Activated B cell treated with CpG ODN at 0.5 μM for 24 hours (primary cell): ENCODE measurements around the gene PLXNA4. TPM values are rescaled to one million over a fixed set of nuclear protein-coding genes. Genes with fewer than 3 reads are reported as not detected.

Experiments used
- ATAC-seq: fragments of 200-7000 bp; cut with Tn5 transposase; one replicate; pipeline ENCODE4 v1.10.0; 2021; ENCODE audit warnings: low read depth, mild to moderate bottlenecking, moderate library complexity
- CTCF ChIA-PET: fragments of 350-600 bp; sonication (Branson Sonifier 250); formaldehyde crosslinking; loops from one replicate; lab custom pipeline; 2021; ENCODE audit warnings: antibody characterized with exemption; lab: Charles Lee
- POLR2A ChIA-PET: fragments of 350-600 bp; sonication (Branson Sonifier 250); formaldehyde crosslinking; loops from one replicate; lab custom pipeline; 2021; ENCODE audit warnings: antibody characterized with exemption; lab: Charles Lee
- DNase-seq: peaks from one replicate; pipeline ENCODE4 v3.0.0; 2022
- H3K27ac Mint-ChIP-seq: one replicate; pipeline ENCODE4 v1.8.0; 2020; ENCODE audit warnings: mixed read lengths
- H3K27me3 Mint-ChIP-seq: one replicate; pipeline ENCODE4 v1.8.0; 2021; ENCODE audit warnings: mixed read lengths
- H3K36me3 Mint-ChIP-seq: one replicate; pipeline ENCODE4 v1.8.0; 2021; ENCODE audit warnings: low read depth, mixed read lengths
- H3K4me1 Mint-ChIP-seq: one replicate; pipeline ENCODE4 v1.8.0; 2021; ENCODE audit warnings: mixed read lengths
- H3K4me3 Mint-ChIP-seq: one replicate; pipeline ENCODE4 v1.8.0; 2020; ENCODE audit warnings: mild to moderate bottlenecking, mixed read lengths
- H3K9me3 Mint-ChIP-seq: one replicate; pipeline ENCODE4 v1.8.0; 2020; ENCODE audit warnings: mixed read lengths
- intact Hi-C: fragments of 100-400 bp; cut with micrococcal nuclease; formaldehyde crosslinking; loops from one replicate; pipeline ENCODE4 v1.15.1; 2024
- total RNA-seq: library from RNA; stranded (reverse); gene quantifications from 2 replicates; pipeline ENCODE4 v1.2.3, GENCODE V29; 2022
- TF ChIP-seq, protein P1 (sequence below): fragments of 200-600 bp; IDR thresholded peaks from one replicate; pipeline ENCODE4 v1.8.0; 2022; ENCODE audit warnings: antibody characterized with exemption, mild to moderate bottlenecking

Gene PLXNA4
- total RNA-seq, 1 donor from 2014 or later, result not detected

DNA sequence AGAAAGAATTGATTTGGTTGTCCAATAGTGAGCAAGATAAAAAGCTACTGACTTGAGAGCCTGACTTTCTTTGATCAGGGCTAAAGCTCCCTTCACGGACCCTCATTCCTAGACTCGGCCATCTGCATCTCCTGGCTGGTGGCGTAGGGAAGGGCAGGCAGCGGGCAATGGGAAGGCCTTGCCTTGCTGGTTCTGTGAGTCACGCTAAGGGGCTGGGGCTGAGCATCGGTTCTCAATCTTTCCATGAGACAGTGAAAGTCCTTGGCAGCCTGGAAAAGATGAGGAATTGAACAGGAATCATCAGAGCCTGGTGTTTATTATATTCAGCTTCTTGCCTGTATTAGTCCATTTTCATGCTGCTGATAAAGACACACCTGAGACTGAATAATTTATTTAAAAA, 475.3 kb downstream of the PLXNA4 start:
- H3K9me3 Mint-ChIP-seq, result peaks cover 2% of the 10 kb centered on the region
- no peaks in the 10 kb centered on the region for H3K27me3 Mint-ChIP-seq
- ChIA-PET CTCF (no interaction called here), POLR2A (no interaction called here)
- no peaks in the 10 kb centered on the region for H3K36me3 Mint-ChIP-seq
- H3K4me1 Mint-ChIP-seq, result no peaks in the 10 kb centered on the region
- DNase-seq (no peak), ATAC-seq (no peak)
- H3K4me3 Mint-ChIP-seq, result no peak overlapping the region
- intact Hi-C loops, result no loop called here
- TF ChIP-seq, protein P1, sequence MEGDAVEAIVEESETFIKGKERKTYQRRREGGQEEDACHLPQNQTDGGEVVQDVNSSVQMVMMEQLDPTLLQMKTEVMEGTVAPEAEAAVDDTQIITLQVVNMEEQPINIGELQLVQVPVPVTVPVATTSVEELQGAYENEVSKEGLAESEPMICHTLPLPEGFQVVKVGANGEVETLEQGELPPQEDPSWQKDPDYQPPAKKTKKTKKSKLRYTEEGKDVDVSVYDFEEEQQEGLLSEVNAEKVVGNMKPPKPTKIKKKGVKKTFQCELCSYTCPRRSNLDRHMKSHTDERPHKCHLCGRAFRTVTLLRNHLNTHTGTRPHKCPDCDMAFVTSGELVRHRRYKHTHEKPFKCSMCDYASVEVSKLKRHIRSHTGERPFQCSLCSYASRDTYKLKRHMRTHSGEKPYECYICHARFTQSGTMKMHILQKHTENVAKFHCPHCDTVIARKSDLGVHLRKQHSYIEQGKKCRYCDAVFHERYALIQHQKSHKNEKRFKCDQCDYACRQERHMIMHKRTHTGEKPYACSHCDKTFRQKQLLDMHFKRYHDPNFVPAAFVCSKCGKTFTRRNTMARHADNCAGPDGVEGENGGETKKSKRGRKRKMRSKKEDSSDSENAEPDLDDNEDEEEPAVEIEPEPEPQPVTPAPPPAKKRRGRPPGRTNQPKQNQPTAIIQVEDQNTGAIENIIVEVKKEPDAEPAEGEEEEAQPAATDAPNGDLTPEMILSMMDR, result no peak
- no peak overlapping the region for H3K27ac Mint-ChIP-seq

DNA sequence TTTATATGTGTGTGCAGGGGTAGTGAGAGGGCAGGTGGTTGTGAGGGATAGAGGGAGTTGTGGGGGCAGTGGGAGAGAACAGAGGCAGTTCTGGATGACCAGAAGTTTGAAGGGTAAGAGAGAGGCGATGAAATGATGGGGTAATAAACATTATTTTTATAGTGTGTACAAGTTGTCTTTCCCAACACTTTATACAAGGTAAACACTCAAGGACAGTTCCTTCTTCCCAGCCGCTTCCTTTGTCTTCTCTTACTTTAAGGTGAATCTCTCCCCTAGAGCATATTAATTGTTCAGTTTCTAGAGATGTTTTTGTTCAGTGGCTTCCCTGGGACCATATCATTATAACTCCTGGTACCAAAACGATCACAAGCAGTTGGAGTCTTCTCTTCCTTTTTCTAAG, 475.8 kb downstream of the PLXNA4 start:
- ChIA-PET POLR2A (no interaction called here), CTCF (no interaction called here)
- Mint-ChIP-seq H3K9me3 (peaks cover 2% of the 10 kb centered on the region), H3K4me1 (no peaks in the 10 kb centered on the region), H3K36me3 (no peaks in the 10 kb centered on the region), H3K27me3 (no peaks in the 10 kb centered on the region), H3K4me3 (no peak overlapping the region), H3K27ac (no peak overlapping the region)
- intact Hi-C loops, result no loop called here
- TF ChIP-seq, protein P1, result no peak
- ATAC-seq (no peak), DNase-seq (no peak)

DNA sequence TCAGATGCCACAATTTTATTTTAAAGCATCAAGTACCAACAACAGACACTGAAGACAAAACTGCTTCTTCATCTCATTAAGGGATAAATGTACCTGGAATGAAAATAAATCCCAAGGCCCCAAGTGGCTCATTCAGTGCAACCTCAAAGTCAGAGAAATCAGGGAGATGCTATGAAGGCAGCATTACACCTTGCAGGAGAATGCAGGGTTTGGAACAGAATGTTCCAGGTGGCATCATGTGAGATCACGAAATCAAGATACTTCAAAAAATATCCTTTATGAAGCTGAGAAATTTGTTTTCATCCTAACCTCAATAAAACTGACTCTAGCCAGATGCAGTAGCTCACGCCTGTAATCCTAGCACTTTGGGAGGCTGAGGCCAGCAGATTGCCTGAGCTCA, 477.1 kb downstream of the PLXNA4 start:
- Mint-ChIP-seq H3K4me3 (no peak overlapping the region), H3K27ac (no peak overlapping the region), H3K4me1 (no peaks in the 10 kb centered on the region), H3K27me3 (peaks cover 2% of the 10 kb centered on the region), H3K36me3 (no peaks in the 10 kb centered on the region), H3K9me3 (peaks cover 2% of the 10 kb centered on the region)
- ChIA-PET CTCF (interaction anchor here (1.3 kb wide), 1 partner anchor 51 kb away, joined by 3 read pairs; no protein-coding TSS in a partner anchor), POLR2A (no interaction called here)
- DNase-seq (no peak), ATAC-seq (no peak)
- intact Hi-C loops, result no loop called here
- TF ChIP-seq, protein P1, result no peak

DNA sequence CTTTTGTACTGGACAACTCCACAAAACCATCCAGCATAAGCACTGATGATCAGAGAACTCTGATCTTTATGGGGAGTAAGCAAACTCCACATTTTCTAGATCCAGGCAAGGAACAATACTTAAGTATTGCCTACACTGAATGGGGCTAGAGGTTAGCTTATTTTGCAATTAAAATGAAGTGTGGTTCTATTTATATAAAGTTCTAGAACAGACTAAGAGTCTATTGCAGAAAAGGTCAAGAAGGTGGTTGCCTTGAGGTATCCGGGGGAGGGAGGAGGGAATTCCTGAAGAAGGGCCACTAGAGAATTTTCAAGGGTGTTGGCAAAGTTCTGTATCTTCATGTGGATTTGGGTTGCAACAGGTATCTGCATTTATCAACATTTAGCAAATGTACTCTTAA, 477.9 kb downstream of the PLXNA4 start:
- CTCF ChIA-PET, result interaction anchor here (1.3 kb wide), 1 partner anchor 50 kb away, joined by 3 read pairs; no protein-coding TSS in a partner anchor
- H3K27ac Mint-ChIP-seq, result no peak overlapping the region
- peaks cover 2% of the 10 kb centered on the region for H3K27me3 Mint-ChIP-seq
- no peaks in the 10 kb centered on the region for H3K9me3 Mint-ChIP-seq
- ATAC-seq (no peak), DNase-seq (no peak)
- no peak overlapping the region for H3K4me3 Mint-ChIP-seq
- TF ChIP-seq, protein P1, result no peak
- POLR2A ChIA-PET, result no interaction called here
- H3K4me1 Mint-ChIP-seq, result no peaks in the 10 kb centered on the region
- intact Hi-C loops, result no loop called here
- no peaks in the 10 kb centered on the region for H3K36me3 Mint-ChIP-seq

DNA sequence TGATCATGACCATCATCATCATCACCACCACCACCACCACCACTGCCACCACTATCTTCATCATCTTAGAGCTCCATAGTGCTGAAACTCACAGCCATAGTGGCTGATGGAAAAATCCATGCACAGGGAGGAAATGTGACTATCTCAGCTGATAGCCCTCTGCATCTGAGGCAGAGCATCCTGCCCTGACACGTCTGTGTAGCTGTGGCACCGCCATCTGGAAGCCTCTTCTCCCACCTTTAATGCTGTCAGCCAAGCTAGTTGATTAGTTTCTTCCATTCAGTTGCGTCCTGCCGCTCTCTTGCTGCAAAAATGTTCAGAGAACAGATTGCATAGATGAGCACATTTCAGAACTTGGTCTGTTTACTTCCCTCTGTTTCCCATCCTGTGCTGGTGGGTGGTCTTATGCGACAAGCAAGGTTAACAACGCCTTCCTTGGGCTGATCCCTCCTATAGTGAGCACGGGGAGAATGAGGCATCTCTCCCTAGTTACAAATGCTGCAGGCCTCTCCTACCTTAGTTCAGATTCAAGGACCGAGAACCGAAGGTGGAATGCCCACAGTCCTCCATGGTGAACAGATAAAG, 478.6 kb downstream of the PLXNA4 start:
- Mint-ChIP-seq H3K4me3 (no peak overlapping the region), H3K4me1 (no peaks in the 10 kb centered on the region), H3K27me3 (peaks cover 2% of the 10 kb centered on the region), H3K27ac (no peak overlapping the region), H3K36me3 (no peaks in the 10 kb centered on the region), H3K9me3 (no peaks in the 10 kb centered on the region)
- ATAC-seq, result no peak
- ChIA-PET CTCF (interaction anchor here (1.3 kb wide), 1 partner anchor 49 kb away, joined by 3 read pairs; no protein-coding TSS in a partner anchor), POLR2A (no interaction called here)
- intact Hi-C loops, result no loop called here
- TF ChIP-seq, protein P1, result no peak
- no peak for DNase-seq
